ENCODE results near the gene MR1. TPM values are rescaled to one million over a fixed set of nuclear protein-coding genes. Genes with fewer than 3 reads are reported as not detected.
A peak's percentile ranks its signal among the peaks of the same experiment; 100 is the strongest.

Gene MR1
- total RNA-seq, 2 experiments from 2014 or later = 22.5 to 25.0 TPM

GRCh38 chr1:181104790-181105133, 71.0 kb downstream of the MR1 start:
- CTCF ChIA-PET = interaction anchor here (0.7 to 9.5 kb wide), 6 partner anchors 9 to 38 kb away, joined by 3 to 63 read pairs (median 6); no protein-coding TSS in a partner anchor
- no peaks in the 10 kb centered on the region for H3K36me3 Mint-ChIP-seq (ENCODE audit: low read depth)
- H3K9me3 Mint-ChIP-seq = no peaks in the 10 kb centered on the region
- H3K4me1 Mint-ChIP-seq (ENCODE audit: low read depth) = peaks cover 76% of the 10 kb centered on the region
- peak; percentile 46 for DNase-seq
- H3K27ac Mint-ChIP-seq = peak overlapping the region; percentile 63
- intact Hi-C loops (cut with micrococcal nuclease) = loop anchor here (1.0 kb wide), 3 partner anchors 14 to 37 kb away; no protein-coding TSS in a partner anchor
- peak overlapping the region; percentile 80 for H3K4me3 Mint-ChIP-seq
- peaks cover 11% of the 10 kb centered on the region for H3K27me3 Mint-ChIP-seq (ENCODE audit: low read depth)

GRCh38 chr1:181105134-181106021, 71.6 kb downstream of the MR1 start:
- Mint-ChIP-seq H3K36me3 (ENCODE audit: low read depth) (no peaks in the 10 kb centered on the region), H3K4me1 (ENCODE audit: low read depth) (peaks cover 70% of the 10 kb centered on the region), H3K27ac (no peak overlapping the region), H3K4me3 (peak overlapping the region; percentile 80), H3K27me3 (ENCODE audit: low read depth) (peaks cover 11% of the 10 kb centered on the region), H3K9me3 (no peaks in the 10 kb centered on the region)
- CTCF ChIA-PET = interaction anchor here (0.7 to 9.5 kb wide), 6 partner anchors 10 to 55 kb away, joined by 3 to 63 read pairs (median 4); no protein-coding TSS in a partner anchor
- intact Hi-C loops (cut with micrococcal nuclease) = loop anchor here (1.0 kb wide), 3 partner anchors 15 to 36 kb away; no protein-coding TSS in a partner anchor
- peak; percentile 93 for DNase-seq

- Mint-ChIP-seq H3K4me1 (ENCODE audit: low read depth) (peaks cover 64% of the 10 kb centered on the region), H3K27ac (no peak overlapping the region), H3K36me3 (ENCODE audit: low read depth) (no peaks in the 10 kb centered on the region), H3K27me3 (ENCODE audit: low read depth) (peaks cover 11% of the 10 kb centered on the region), H3K9me3 (no peaks in the 10 kb centered on the region), H3K4me3 (peak overlapping the region; percentile 69)
- CTCF ChIA-PET = interaction anchor here (1.0 to 9.5 kb wide), 3 partner anchors 16 to 55 kb away, joined by 3 to 63 read pairs (median 4); no protein-coding TSS in a partner anchor
- intact Hi-C loops (cut with micrococcal nuclease) = no loop called here
- no peak for DNase-seq
Measured at GRCh38 chr1:181106022-181106312, 72.2 kb downstream of the MR1 start.

- DNase-seq = no peak
- Mint-ChIP-seq H3K27ac (no peak overlapping the region), H3K27me3 (ENCODE audit: low read depth) (peaks cover 11% of the 10 kb centered on the region), H3K4me3 (no peak overlapping the region), H3K36me3 (ENCODE audit: low read depth) (no peaks in the 10 kb centered on the region), H3K9me3 (no peaks in the 10 kb centered on the region), H3K4me1 (ENCODE audit: low read depth) (peaks cover 59% of the 10 kb centered on the region)
- CTCF ChIA-PET = interaction anchor here (9.5 kb wide), 1 partner anchor 36 kb away, joined by 63 read pairs; no protein-coding TSS in a partner anchor
- intact Hi-C loops (cut with micrococcal nuclease) = no loop called here
Measured at GRCh38 chr1:181106479-181106878, 72.7 kb downstream of the MR1 start.

- no peak overlapping the region for H3K27ac Mint-ChIP-seq
- DNase-seq = no peak
- intact Hi-C loops (cut with micrococcal nuclease) = no loop called here
- peaks cover 11% of the 10 kb centered on the region for H3K27me3 Mint-ChIP-seq (ENCODE audit: low read depth)
- H3K9me3 Mint-ChIP-seq = no peaks in the 10 kb centered on the region
- no peak overlapping the region for H3K4me3 Mint-ChIP-seq
- peaks cover 48% of the 10 kb centered on the region for H3K4me1 Mint-ChIP-seq (ENCODE audit: low read depth)
- CTCF ChIA-PET = interaction anchor here (0.6 to 9.5 kb wide), 3 partner anchors 21 to 129 kb away, joined by 3 to 63 read pairs (median 3); no protein-coding TSS in a partner anchor
- no peaks in the 10 kb centered on the region for H3K36me3 Mint-ChIP-seq (ENCODE audit: low read depth)
Measured at GRCh38 chr1:181107711-181108110, 73.9 kb downstream of the MR1 start.

GRCh38 chr1:181108304-181108867, 74.6 kb downstream of the MR1 start:
- H3K36me3 Mint-ChIP-seq (ENCODE audit: low read depth) = no peaks in the 10 kb centered on the region
- H3K9me3 Mint-ChIP-seq = no peaks in the 10 kb centered on the region
- peaks cover 42% of the 10 kb centered on the region for H3K4me1 Mint-ChIP-seq (ENCODE audit: low read depth)
- CTCF ChIA-PET = interaction anchor here (1.3 to 9.5 kb wide), 2 partner anchors 20 to 34 kb away, joined by 3 to 63 read pairs; no protein-coding TSS in a partner anchor
- peak overlapping the region; percentile 12 for H3K27ac Mint-ChIP-seq
- H3K4me3 Mint-ChIP-seq = no peak overlapping the region
- intact Hi-C loops (cut with micrococcal nuclease) = no loop called here
- no peak for DNase-seq
- peaks cover 11% of the 10 kb centered on the region for H3K27me3 Mint-ChIP-seq (ENCODE audit: low read depth)

GRCh38 chr1:181110013-181110412, 76.2 kb downstream of the MR1 start:
- Mint-ChIP-seq H3K4me1 (ENCODE audit: low read depth) (peaks cover 30% of the 10 kb centered on the region), H3K9me3 (no peaks in the 10 kb centered on the region), H3K36me3 (ENCODE audit: low read depth) (no peaks in the 10 kb centered on the region), H3K27ac (no peak overlapping the region), H3K4me3 (no peak overlapping the region), H3K27me3 (ENCODE audit: low read depth) (peaks cover 11% of the 10 kb centered on the region)
- CTCF ChIA-PET = interaction anchor here (9.5 kb wide), 1 partner anchor 33 kb away, joined by 63 read pairs; no protein-coding TSS in a partner anchor
- intact Hi-C loops (cut with micrococcal nuclease) = no loop called here
- no peak for DNase-seq

Other genes starting within 250 kb of the MR1 start
- gene KIAA1614, start 121.1 kb upstream of the MR1 start, total RNA-seq = not detected
- gene STX6, start 11.1 kb upstream of the MR1 start, total RNA-seq = 10 to 100 TPM; 14.4 to 14.8 TPM
- 10 to 100 TPM; 33.5 to 34.4 TPM for gene IER5, start 54.7 kb downstream of the MR1 start, total RNA-seq

Measured in activated naive CD4-positive, alpha-beta T cell treated with anti-CD3 and anti-CD28 coated beads for 36 hours (primary cell).